Suppressor macrophage (primary cell): Measurements from ENCODE around the gene NCF1.
"Not testable (repeated sequence)": the region's sequence is repeated elsewhere in the genome, so short reads cannot be mapped to it uniquely, and the experiment has no call there.

Experiments used
- DNase-seq, 4 experiments: peaks; one replicate each; pipeline ENCODE4 v3.0.0-alpha.2; 2020 to 2022

Gene NCF1

DNA sequence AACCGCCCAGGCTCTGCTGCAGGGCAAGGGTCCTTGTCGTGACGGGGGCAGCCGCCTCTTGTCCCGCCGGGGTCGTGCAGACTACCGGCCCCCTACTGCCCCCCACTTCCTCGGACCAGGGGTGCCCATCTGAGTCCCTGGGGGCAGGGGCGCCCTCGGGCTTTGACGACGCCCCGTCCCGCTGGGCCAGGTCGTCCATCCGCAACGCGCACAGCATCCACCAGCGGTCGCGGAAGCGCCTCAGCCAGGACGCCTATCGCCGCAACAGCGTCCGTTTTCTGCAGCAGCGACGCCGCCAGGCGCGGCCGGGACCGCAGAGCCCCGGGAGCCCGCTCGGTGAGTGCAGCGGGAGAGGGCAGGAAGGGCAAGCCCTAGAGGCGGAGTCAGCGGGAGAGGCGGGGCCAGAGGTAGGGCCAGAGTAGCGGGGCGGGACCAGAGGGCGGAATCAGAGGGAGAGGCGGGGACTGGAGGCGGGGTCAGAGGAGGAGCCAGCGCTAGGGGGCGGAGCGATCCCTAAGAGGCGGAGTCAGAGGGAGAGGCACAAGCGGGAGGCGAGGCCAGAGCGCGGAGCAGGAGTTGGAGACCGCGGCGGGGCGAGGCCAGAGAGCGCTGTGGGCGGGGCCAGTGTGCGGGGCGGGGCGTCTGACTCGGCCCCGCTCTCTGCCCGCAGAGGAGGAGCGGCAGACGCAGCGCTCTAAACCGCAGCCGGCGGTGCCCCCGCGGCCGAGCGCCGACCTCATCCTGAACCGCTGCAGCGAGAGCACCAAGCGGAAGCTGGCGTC, 14.7 kb downstream of the NCF1 start:
- peak; percentile 92 to 96 (median 94) for DNase-seq

DNA sequence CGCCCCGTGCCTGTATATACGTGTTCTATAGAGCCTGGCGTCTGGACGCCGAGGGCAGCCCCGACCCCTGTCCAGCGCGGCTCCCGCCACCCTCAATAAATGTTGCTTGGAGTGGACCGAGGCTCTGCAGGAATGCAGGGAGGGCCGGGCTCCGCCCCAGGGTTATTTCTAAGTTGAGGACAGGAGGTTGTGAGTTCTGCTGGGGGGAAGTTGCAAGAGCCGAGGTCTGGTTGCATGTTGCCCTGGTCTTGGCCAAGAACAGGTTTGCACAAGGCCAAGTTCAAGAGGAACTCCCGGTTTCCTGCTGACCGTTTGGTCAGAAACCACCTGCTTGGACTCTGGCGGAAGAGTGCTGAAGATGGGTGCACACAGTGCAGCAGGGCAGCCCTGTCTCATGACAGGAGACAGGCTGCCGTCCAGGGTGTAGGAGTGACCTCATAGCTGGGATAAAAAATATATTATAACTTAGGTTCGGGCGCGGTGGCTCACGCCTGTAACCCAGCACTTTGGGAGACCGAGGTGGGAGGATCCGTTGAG, 15.5 kb downstream of the NCF1 start:
- not testable (repeated sequence) for DNase-seq

DNA sequence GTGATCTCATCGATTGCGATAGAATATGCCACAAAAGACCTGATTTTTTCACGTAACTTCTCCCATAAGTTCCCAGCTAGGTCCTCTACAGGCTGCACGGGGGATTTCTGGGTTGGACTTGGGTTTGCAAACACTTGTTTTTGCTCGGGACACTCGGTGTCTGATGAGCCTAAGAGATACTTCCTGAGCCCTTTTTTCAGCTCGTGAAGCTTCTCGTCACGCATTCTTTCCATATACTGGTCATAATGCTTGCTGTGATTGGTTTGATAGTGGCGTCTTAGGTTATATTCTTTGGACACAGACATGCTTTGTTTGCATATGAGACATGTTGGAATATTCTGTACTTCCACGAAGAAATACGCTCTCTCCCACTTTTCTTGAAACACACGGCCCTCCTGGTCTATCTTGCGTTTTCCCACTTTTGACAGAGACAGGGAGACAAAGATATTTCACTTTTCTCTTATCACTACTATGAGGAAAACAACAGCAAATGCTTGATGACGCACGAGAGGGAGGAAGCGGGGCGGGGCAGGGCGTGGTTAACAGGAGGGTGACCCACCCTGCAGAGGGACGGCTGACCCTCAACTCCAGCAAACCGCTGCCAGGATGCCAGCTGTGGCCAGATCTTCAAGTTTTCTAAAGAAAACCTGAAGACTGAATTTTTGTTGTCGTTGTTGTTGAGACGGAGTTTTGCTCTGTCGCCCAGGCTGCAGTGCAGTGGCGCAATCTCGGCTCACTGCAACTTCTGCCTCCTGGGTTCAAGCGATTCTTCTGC, 24.2 kb downstream of the NCF1 start:
- not testable (repeated sequence) for DNase-seq

DNA sequence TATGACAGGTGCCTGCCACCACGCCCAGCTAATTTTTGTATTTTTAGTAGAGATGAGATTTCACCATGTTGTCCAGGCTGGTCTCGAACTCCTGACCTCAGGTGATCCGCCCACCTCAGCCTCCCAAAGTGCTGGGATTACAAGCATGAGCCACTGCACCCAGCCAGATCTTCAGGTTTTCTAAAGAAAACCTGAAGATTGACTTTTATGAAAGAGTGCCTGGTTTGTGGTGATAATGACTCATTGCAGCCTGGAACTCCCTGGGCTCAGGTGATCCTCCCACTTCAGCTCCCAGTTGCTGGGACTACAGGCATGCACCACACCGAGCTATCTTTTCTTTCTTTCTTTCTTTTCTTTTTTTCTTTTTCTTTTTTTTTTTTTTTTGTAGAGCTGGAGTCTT, 24.8 kb downstream of the NCF1 start:
- not testable (repeated sequence) for DNase-seq

GRCh38 chr7:74815882-74816281, 42.1 kb downstream of the NCF1 start:
- not testable (repeated sequence) for DNase-seq

DNA sequence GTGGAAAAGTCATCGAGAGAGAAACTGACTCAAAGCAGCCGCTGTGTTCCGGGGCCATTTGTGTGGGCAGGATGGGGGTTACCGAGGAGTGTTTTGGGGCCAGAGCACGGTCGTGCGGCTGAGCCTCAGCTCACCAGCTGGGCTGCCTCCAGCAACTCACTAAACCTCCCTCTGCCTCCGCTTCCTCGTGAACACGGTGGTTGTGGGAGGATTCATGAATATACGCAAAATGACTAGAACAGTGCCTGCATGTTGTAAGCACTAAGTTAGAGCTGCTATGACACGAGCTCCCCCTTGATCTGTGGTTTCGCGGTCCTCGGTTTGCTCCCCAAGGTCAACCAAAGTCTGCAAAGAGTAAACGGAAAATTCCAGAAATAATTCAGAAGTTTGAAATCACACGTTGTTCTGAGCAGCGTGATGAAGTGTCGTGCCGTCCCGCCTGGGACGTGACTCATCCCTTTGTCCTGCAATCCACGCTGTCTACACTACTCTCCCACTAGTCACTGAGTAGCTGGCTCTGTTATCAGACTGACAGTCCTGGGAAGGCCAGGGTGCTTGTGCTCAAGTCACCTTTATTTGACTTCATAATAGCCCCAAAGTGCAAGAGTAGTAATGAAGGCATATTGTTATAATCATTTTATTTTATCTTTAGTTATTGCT, 46.5 kb downstream of the NCF1 start:
- DNase-seq, result not testable (repeated sequence)

DNA sequence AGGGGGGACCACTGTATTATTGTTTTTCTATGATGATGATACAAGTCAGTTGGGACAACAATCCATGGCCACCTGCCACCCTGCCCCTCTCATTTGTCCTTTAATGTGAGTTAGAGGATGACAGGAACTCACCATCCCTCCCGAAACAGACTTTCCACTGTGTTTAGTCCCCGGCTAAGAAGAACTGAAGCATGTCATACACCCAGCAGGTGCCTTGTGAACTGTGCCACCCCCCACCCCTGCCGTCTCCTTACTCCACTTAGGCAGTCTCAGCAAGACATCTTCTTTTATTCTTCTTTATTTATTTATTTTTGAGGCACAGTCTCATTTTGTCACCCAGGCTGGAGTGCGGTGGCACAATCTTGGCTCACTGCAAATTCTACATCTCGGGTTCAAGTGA, 47.4 kb downstream of the NCF1 start:
- DNase-seq, result not testable (repeated sequence)

DNA sequence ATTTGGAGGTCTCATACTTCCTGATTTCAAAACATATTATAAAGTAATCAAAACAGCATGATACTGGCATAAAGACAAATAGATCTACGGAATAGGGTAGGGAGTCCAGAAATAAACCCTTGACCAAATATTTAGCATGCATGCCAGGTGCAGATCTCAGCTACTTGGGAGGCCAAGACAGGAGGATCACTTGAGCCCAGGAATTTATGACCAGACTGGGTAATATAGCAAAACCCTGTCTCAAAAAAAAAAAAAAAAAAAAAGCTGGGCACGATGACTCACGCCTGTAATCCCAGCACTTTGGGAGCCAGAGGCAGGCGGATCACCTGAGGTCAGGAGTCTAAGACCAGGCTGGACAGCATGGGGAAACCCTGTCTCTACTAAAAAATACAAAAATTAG, 56.1 kb downstream of the NCF1 start:
- not testable (repeated sequence) for DNase-seq

- not testable (repeated sequence) for DNase-seq
These were observed 56.6 kb downstream of the NCF1 start for GRCh38 chr7:74830411-74830810.
